GM21619 (cell line): ENCODE results near the gene C4B.

ENCODE experiments used
- ATAC-seq: cut with Tn5 transposase; IDR thresholded peaks from one replicate; pipeline ENCODE4 v1.9.1; 2021; ENCODE audit not compliant: unreplicated experiment

C4B gene

DNA sequence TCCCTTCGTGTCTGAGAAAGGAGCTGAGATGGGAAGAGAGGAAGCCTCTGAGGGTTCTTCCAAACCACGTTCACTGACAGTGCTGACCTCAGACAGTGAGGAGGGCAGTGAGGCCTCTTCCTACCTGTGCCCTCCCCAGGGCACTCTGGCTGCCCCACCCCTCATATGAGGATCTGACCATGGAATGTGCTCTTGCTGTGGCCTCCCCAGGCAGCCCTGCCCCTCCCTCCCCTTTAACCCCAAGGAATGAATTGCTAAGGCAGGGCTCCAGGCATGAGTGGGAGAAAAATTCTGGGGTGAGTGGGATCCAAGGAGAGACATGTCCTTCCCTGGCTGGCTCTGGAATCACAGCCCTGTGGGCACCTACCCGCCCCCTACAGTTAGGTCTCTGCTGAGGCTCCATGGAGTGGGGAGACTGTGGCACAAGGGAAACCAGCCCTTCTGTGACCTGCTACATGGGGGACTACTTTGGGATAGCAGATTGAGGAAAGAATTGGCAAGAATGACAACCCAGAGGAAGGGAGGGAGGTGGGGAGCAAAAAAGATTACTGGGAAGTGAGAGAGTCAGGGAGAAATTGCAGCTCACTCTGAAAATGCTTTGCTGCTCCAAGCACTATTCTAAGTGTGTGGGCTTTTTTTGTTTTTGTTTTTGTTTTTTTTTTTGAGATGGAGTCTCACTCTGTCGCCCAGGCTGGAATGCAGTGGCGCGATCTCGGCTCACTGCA, 65.1 kb downstream of the C4B start:
- ATAC-seq = no peak

DNA sequence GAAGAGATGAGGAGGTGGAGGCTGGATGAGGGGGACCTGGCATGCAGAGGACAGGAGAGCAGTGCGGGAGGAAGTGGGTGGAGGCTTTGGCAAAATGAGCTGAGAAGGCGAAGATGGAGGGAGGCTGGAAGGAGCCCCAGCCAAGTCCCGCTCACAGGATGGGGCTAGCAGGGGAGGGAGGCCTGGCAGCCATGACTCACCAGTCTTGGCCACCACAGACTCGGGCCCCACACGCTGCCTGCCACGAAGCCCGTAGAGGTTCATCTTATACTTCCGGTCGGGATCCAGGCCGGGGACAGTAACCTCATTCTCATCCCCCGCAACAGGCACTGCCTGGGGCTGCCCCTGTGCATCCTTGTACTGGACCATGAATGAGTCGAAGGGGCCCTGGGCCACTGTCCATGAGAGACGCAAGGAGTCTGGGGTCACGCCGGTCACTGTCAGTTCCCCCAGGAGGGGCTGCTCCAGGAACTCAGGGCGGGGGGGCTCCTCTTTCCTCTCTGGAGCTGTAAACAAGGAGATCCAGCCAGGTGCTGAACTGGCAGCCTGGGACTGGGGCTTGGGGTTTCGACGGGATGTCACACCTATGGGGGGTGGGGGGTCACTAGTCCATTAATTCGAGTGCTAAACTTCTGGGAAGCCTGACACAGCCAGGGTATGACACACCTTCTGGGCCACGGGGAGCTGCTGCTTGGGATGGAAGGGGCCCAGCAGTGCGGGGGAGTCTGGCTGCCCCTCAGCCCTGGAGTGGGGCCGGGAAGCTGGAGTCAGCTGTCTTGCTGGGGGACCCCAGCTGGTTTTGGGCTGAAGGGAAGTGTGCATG, 66.8 kb downstream of the C4B start:
- ATAC-seq = no peak

DNA sequence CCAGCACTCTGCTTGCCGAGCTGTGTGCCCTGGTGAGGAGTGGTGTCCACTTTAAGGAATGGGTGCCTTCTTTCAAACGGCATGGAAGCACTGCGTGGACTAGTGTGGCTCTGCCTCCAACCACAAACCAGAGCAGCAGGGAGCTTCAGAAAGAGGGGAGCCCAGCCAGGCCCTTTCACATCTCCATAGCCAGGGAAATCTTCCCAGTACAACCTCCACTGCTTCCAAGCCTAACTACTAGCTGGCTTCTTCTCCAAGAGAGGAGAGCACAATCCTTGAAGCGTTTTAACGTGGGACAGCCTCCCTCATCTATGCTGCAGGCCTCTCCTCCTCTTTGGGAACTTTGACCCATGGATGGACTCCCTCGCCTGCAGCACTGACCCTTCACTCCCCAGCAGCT, 67.9 kb downstream of the C4B start:
- ATAC-seq = no peak

DNA sequence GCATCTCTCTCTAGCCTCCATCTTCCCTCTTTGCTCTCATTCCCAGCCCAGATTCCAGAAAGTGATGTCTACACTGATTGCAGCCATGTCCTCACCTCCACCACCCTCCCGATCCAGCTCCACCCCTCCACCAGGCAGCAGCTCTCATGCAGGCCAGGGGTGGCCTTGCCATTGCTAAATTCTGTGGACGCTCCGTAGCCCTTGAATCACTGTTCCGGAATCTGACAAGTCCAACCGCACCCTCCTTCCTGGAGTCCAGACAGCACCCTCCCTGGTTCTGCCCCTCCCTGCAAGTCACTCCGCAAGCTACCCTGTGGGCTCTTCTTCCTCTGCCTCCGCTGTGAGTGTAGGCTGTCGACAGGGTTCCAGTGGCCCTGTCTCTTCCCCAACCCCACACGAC, 68.3 kb downstream of the C4B start:
- ATAC-seq = no peak

DNA sequence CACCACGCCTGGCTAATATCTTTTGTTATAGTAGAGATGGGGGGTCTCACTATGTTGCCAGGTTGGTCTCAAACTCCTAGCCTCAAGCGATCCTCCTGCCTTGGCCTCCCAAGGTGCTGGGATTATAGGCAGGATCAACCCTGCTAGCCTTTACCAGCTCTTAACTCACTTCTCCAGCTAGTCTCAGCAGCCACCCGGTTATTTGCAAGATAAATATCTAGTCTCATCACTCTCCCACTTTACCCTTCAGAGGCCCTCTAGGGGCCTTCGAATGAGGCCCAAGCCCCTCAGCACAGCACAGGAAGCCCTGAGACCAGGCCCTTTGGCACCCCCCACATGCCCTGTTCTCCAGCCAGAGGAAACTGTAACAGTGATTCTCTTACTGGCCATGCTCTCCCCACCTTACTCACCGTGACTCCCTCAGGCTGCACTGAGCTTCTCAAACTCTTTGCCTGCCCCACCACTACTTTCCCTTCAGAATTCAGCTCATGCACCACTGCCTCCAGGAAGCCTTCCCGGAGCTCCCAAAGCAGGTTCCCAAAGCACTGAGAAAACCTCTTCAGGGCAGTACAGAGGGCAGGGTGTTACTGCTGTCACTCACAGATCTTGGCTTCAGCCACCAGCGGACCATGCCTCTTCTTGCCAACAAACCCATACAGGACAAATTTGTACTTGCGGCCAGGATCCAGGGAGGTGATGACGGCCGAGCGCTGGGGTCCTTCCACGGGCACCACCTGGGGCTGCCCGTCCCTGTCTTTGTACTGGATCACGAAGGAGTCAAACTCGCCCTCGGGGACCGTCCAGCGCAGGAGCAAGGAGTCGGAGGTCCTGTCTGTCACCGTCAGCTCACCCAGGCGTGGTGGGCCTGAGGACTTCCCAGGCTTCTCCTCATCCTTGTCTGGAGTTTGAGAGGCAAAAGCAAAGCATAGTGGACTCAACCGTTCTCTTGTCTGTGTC, 69.5 kb downstream of the C4B start:
- no peak for ATAC-seq

DNA sequence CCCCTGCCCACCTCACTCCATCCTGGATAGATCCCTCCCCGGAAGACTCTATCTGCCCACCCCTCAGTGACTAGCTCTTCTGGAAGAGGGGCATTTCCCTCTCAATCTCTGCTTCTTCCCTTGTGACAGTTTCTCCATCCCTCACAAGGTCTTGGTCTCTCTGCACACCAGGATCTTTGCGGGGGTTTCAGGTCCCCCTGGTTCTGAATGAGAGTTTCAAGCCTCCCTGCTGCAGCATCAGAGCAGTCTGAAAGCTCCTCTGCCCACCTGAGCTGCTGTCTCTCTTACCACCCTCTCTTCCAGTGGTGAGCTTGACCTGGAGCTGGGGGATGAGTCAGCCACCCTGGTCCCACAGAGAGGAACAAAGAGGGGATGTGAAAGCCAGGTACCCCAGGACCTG, 70.2 kb downstream of the C4B start:
- ATAC-seq = no peak
